ENCODE results near the gene FCMR. TPM values are rescaled to one million over a fixed set of nuclear protein-coding genes. Genes with fewer than 3 reads are reported as not detected.

The FCMR gene
- total RNA-seq, 1 experiment from 2014 or later = not detected

Other genes starting within 250 kb of the FCMR start
- 32.1 and 34.3 TPM in 2 replicates for gene MAPKAPK2, start 237.0 kb downstream of the FCMR start, total RNA-seq (2014; rRNA removed; shearing (Covaris generic))
- gene IL19, start 151.2 kb downstream of the FCMR start, total RNA-seq (2014; rRNA removed; shearing (Covaris generic)) = not detected in 2 replicates
- not detected in 2 replicates for gene IL10, start 149.4 kb downstream of the FCMR start, total RNA-seq (2014; rRNA removed; shearing (Covaris generic))
- not detected in 2 replicates for gene IL20, start 56.3 kb downstream of the FCMR start, total RNA-seq (2014; rRNA removed; shearing (Covaris generic))
- gene IL24, start 24.5 kb downstream of the FCMR start, total RNA-seq (2014; rRNA removed; shearing (Covaris generic)) = not detected in 2 replicates
- gene PIGR, start 24.5 kb upstream of the FCMR start, total RNA-seq (2014; rRNA removed; shearing (Covaris generic)) = not detected in 2 replicates
- gene FCAMR, start 48.5 kb upstream of the FCMR start, total RNA-seq (2014; rRNA removed; shearing (Covaris generic)) = not detected in 2 replicates
- not detected in 2 replicates for gene C1orf116, start 110.8 kb upstream of the FCMR start, total RNA-seq (2014; rRNA removed; shearing (Covaris generic))
- gene YOD1, start 129.3 kb upstream of the FCMR start, total RNA-seq (2014; rRNA removed; shearing (Covaris generic)) = 27.9 and 31.9 TPM in 2 replicates
- 4.3 and 4.4 TPM in 2 replicates for gene PFKFB2, start 131.3 kb upstream of the FCMR start, total RNA-seq (2014; rRNA removed; shearing (Covaris generic))
- not detected in 2 replicates for gene C4BPB, start 166.9 kb upstream of the FCMR start, total RNA-seq (2014; rRNA removed; shearing (Covaris generic))
- not detected in 2 replicates for gene C4BPA, start 182.3 kb upstream of the FCMR start, total RNA-seq (2014; rRNA removed; shearing (Covaris generic))